Fibroblast of skin of left biceps (primary cell): ENCODE measurements around the gene MEGF8.

Experiments used
- DNase-seq, 2 experiments: peaks; one replicate each; pipeline ENCODE4 v3.0.0-alpha.2; 2013; ENCODE audit warnings: low read depth in 2 of 2

Gene MEGF8

DNA sequence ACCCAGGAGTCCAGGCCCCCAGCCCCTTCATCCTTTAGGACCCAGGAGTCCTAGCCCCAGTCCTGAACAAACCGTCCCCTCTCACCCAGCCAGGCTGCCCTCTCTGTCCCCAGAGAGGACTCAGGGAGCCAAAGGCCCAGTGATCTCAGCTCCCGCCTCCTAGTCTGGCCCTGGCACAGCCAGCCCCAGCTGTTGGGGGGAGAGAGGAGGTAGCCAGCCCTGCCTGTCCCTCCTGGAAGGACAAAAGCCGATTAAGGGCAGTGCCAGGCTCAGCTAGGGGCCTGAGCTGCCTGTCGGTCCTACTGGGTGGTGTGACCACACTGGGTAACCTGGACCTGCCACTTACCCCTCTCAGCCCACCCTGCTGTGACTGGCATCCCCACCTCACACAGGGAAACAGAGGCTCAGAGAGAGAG lies 87.2 kb downstream of the MEGF8 start:
- no peak for DNase-seq

GRCh38 chr19:42419309-42419708 lies 93.9 kb downstream of the MEGF8 start:
- no peak for DNase-seq

DNA sequence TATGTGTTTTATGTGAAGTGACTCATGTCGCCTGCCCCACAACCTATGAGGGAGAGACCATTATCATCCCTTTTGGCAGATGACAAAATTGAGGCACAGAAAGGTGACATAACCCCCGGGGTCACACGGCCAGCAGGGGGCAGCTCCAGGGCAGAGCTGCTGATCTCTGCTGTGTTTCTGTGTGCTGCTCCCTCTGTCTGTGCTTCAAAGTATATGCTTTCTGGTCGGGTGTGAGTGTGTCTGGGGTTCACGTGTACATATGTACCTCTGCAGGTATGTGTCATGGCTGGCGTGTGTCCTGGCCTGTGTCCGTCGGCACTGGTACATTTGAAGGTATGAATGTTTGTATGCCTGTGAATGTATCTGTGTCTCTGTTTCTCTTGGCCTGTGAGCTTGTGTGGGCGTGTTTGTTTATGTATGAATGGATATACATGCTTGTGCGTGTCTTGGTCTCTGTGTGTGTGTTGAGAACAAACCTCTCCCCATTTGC lies 94.7 kb downstream of the MEGF8 start:
- DNase-seq: no peak

GRCh38 chr19:42421101-42421500 lies 95.7 kb downstream of the MEGF8 start:
- DNase-seq: no peak

GRCh38 chr19:42421591-42422031 lies 96.2 kb downstream of the MEGF8 start:
- DNase-seq: no peak

- no peak for DNase-seq
Measured at GRCh38 chr19:42422092-42422900, 96.9 kb downstream of the MEGF8 start.

GRCh38 chr19:42422901-42423461 lies 97.5 kb downstream of the MEGF8 start:
- no peak for DNase-seq

- peak; percentile 86 to 88 for DNase-seq
Measured at GRCh38 chr19:42423462-42424344, 98.3 kb downstream of the MEGF8 start.

GRCh38 chr19:42424345-42424707 lies 98.9 kb downstream of the MEGF8 start:
- DNase-seq: no peak

DNA sequence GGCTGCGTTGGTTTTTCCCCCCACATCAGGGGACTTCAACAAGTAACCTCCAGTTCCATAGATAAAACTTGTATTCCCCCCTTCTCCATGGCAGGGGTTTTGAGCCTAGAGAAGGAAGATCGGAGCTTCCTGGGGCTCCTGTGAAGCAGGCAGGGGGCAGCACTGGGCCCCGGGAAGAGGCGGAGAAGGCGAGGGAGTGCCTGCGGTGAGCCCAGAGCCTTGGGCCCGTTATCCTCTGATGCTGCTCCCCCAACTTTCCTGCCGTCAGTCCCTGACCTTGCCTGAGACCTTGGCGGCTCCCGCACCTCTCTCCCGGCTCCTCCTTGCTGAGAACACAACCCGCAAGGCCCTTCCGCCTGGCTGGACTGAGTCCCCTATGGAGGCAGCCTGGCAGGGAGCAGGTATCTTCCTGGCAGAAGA lies 99.3 kb downstream of the MEGF8 start:
- DNase-seq: no peak

- no peak for DNase-seq
Measured at GRCh38 chr19:42426643-42427042, 101.2 kb downstream of the MEGF8 start.

GRCh38 chr19:42427313-42427712 lies 101.9 kb downstream of the MEGF8 start, which contains the start of gene LIPE:
LIPE (minus strand) TSS chr19:42427388; CDS start chr19:42427149, 239 bp downstream.
- DNase-seq: no peak
